ENCODE results near the gene ARFIP2. TPM values are rescaled to one million over a fixed set of nuclear protein-coding genes. Genes with fewer than 3 reads are reported as not detected.
A peak's percentile ranks its signal among the peaks of the same experiment; 100 is the strongest.

ARFIP2 gene
- total and polyA plus RNA-seq, 7 donors = 33.9 to 68.0 (median 37.2) TPM

DNA sequence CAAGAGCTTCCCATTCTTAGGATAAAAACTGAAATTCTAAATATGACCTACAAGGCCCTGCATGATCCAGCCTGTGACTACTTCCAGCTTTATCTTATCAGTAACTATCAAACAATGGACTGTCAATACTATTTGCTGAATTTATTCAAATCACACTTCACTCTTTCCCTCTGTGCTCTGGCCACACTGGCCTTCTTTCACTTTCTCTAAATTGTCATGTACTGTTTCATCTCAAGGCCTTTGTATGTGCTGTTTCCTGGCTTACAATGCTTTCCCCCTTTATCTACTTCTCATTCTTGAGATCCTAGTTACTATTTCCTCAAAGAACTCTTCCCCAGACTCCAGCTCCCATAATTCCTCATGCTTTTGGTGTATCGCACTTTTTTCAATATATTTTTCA is 5.8 kb upstream of the ARFIP2 start:
- intact Hi-C loops (cut with DNase I) = no loop called here
- Histone ChIP-seq H3K27me3 (no peaks in the 10 kb centered on the region), H3K9me3 (no peaks in the 10 kb centered on the region), H3K36me3 (peaks cover 0 to 67% (median 16%) of the 10 kb centered on the region in 4 donors), H3K27ac (no peak overlapping the region), H3K4me1 (peaks cover 0 to 15% (median 11%) of the 10 kb centered on the region in 4 donors), H3K4me3 (no peak overlapping the region)
- TF ChIP-seq EP300 (IDR thresholded peaks at IDR 0.05) (no peak), CTCF (IDR thresholded peaks at IDR 0.05) (no peak), POLR2A (IDR thresholded peaks at IDR 0.05) (no peak), POLR2AphosphoS5 (IDR thresholded peaks at IDR 0.05) (no peak)
- DNase-seq = no peak
- WGBS, 2 donors = 65 to 83% methylated on average over 1 of the region's 1 CpG

- H3K27ac ChIP-seq = no peak overlapping the region
- peaks cover 0 to 66% (median 16%) of the 10 kb centered on the region in 4 donors for H3K36me3 ChIP-seq
- 60 to 75% methylated on average over 3 of the region's 3 CpGs for WGBS, 2 donors
- DNase-seq = no peak
- peaks cover 0 to 18% (median 14%) of the 10 kb centered on the region in 4 donors for H3K4me1 ChIP-seq
- intact Hi-C loops (cut with DNase I) = no loop called here
- H3K9me3 ChIP-seq = no peaks in the 10 kb centered on the region
- no peaks in the 10 kb centered on the region for H3K27me3 ChIP-seq
- TF ChIP-seq POLR2AphosphoS5 (IDR thresholded peaks at IDR 0.05) = no peak
- TF ChIP-seq POLR2A (IDR thresholded peaks at IDR 0.05) = no peak
- no peak for TF ChIP-seq EP300 (IDR thresholded peaks at IDR 0.05)
- TF ChIP-seq CTCF (IDR thresholded peaks at IDR 0.05) = no peak
- H3K4me3 ChIP-seq = no peak overlapping the region
Measured at GRCh38 chr11:6486256-6486655, 5.1 kb upstream of the ARFIP2 start.

- Histone ChIP-seq H3K36me3 (peaks cover 0 to 66% (median 16%) of the 10 kb centered on the region in 4 donors), H3K27ac (no peak overlapping the region), H3K9me3 (no peaks in the 10 kb centered on the region), H3K4me1 (peaks cover 0 to 21% (median 17%) of the 10 kb centered on the region in 4 donors), H3K27me3 (no peaks in the 10 kb centered on the region), H3K4me3 (no peak overlapping the region)
- no peak for DNase-seq
- intact Hi-C loops (cut with DNase I) = no loop called here
- TF ChIP-seq CTCF (IDR thresholded peaks at IDR 0.05) (no peak), POLR2AphosphoS5 (IDR thresholded peaks at IDR 0.05) (no peak), POLR2A (IDR thresholded peaks at IDR 0.05) (no peak), EP300 (IDR thresholded peaks at IDR 0.05) (no peak)
- WGBS, 2 donors = 97 to 99% methylated on average over 3 of the region's 3 CpGs
Measured at GRCh38 chr11:6485661-6486060, 4.5 kb upstream of the ARFIP2 start.

DNA sequence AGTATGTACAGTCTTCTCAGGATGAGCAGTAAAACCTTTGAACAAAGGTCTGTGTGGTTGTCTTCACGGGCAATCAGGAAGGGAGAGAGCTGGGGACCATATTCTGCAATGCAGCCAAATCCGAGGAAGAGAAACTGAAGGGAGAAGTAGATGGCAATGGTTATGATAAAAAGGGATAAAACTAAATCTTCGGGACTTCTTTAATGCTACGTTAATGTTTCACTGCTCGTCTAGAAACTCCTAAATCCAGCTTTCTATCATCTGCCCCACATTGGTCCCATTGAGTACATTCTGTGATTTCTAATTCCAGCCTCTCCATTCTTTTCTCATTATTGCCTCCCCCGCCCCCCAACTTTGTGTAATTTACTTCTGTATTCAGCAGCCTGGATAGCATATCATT is 1.9 kb upstream of the ARFIP2 start:
- peaks cover 0 to 41% (median 29%) of the 10 kb centered on the region in 4 donors for H3K4me1 ChIP-seq
- H3K27ac ChIP-seq = peak overlapping the region in 2 of 4 donors; percentile 88 to 94
- no peaks in the 10 kb centered on the region for H3K9me3 ChIP-seq
- peaks cover 6 to 64% (median 22%) of the 10 kb centered on the region in 4 donors for H3K36me3 ChIP-seq
- 80 to 92% methylated on average over 6 of the region's 6 CpGs for WGBS, 2 donors
- no peaks in the 10 kb centered on the region for H3K27me3 ChIP-seq
- intact Hi-C loops (cut with DNase I) = loop anchor here (5.0 kb wide), 1 partner anchor 119 kb away; the partner anchor contains the start of genes ILK and RRP8
- DNase-seq = no peak
- H3K4me3 ChIP-seq = no peak overlapping the region
- TF ChIP-seq CTCF (IDR thresholded peaks at IDR 0.05) = no peak
- TF ChIP-seq POLR2A (IDR thresholded peaks at IDR 0.05) = no peak
- no peak for TF ChIP-seq POLR2AphosphoS5 (IDR thresholded peaks at IDR 0.05)
- no peak for TF ChIP-seq EP300 (IDR thresholded peaks at IDR 0.05)

DNA sequence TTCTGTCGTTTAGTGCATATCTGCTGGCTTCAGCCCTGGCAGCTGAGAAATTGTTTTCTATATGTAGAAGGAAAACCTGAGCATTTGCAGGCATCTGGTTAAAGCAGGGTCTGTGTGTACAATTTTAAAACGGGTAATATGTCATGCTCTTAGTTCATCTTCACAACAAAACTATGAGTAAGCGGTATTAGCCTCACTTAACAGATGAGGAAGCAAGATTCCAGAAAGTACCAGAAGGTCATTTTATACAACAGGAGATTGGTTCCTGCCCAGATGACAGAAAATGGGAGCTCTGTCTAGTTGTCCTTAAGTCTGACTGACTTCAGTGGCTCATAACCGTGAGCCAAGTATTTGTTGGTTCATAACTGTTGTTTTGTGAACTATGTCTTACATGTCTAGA is 1.3 kb upstream of the ARFIP2 start:
- Histone ChIP-seq H3K27ac (peak overlapping the region; percentile 88 to 94 (median 91)), H3K36me3 (peaks cover 9 to 64% (median 24%) of the 10 kb centered on the region in 4 donors), H3K9me3 (no peaks in the 10 kb centered on the region), H3K4me3 (peak overlapping the region; percentile 67 to 84 (median 79)), H3K4me1 (peaks cover 0 to 41% (median 29%) of the 10 kb centered on the region in 4 donors), H3K27me3 (no peaks in the 10 kb centered on the region)
- intact Hi-C loops (cut with DNase I) = loop anchor here (5.0 kb wide), 1 partner anchor 120 kb away; the partner anchor contains the start of genes ILK and RRP8
- WGBS, 2 donors = 64 to 80% methylated on average over 4 of the region's 4 CpGs
- no peak for TF ChIP-seq POLR2A (IDR thresholded peaks at IDR 0.05)
- no peak for TF ChIP-seq EP300 (IDR thresholded peaks at IDR 0.05)
- TF ChIP-seq CTCF (IDR thresholded peaks at IDR 0.05) = no peak
- no peak for TF ChIP-seq POLR2AphosphoS5 (IDR thresholded peaks at IDR 0.05)
- no peak for DNase-seq

Data from sigmoid colon (tissue), 7 donors.